H1 (cell line): ENCODE results near the gene VAV2. TPM values are rescaled to one million over a fixed set of nuclear protein-coding genes. Genes with fewer than 3 reads are reported as not detected.

Experiments used
- CTCF ChIA-PET: fragments of 300-600 bp; sonication (Branson Sonifier 250); formaldehyde crosslinking; loops from one replicate; lab custom pipeline; 2021; ENCODE audit not compliant: partially characterized antibody; lab: Charles Lee
- POLR2A ChIA-PET: fragments of 300-600 bp; sonication (Branson Sonifier 250); formaldehyde crosslinking; loops from one replicate; lab custom pipeline; 2021; ENCODE audit warnings: inconsistent platforms; ENCODE audit not compliant: partially characterized antibody; lab: Charles Lee
- DNase-seq, 2 experiments: peaks; one replicate each; pipeline versions ENCODE4 v3.0.0 to v3.0.0-alpha.2; 2010 to 2022; ENCODE audit warnings: low spot score in 2 of 2, low read depth in 1 of 2, mixed read lengths in 1 of 2
- FAIRE-seq: peaks from 2 replicates; lab custom pipeline; 2011; peaks lifted over from hg19 to GRCh38; lab: Jason Lieb, UNC
- H2AFZ ChIP-seq: 2 replicates; pipeline ENCODE4 v1.8.1; 2012; ENCODE audit warnings: low read length, inconsistent platforms
- H2AK5ac ChIP-seq: 2 replicates; pipeline ENCODE4 v1.6.1; 2013; ENCODE audit warnings: low read depth, low read length
- H2BK120ac ChIP-seq: replicated peaks from 2 replicates; pipeline ENCODE3; 2013; ENCODE audit warnings: low read depth, low read length, inconsistent platforms
- H2BK12ac ChIP-seq: 2 replicates; pipeline ENCODE4 v1.6.1; 2013; ENCODE audit warnings: low read depth, low read length
- H2BK15ac ChIP-seq: 2 replicates; pipeline ENCODE4 v1.6.1; 2013; ENCODE audit warnings: low read length
- H2BK20ac ChIP-seq: 2 replicates; pipeline ENCODE4 v1.6.1; 2013; ENCODE audit warnings: low read length
- H2BK5ac ChIP-seq: 2 replicates; pipeline ENCODE4 v1.6.1; 2013; ENCODE audit warnings: low read depth, low read length
- H3K14ac ChIP-seq: 2 replicates; pipeline ENCODE4 v1.6.1; 2013; ENCODE audit warnings: inconsistent platforms; ENCODE audit not compliant: insufficient read length
- H3K18ac ChIP-seq: 2 replicates; pipeline ENCODE4 v1.6.1; 2013; ENCODE audit warnings: low read length; ENCODE audit errors: extremely low read depth
- H3K23ac ChIP-seq: 2 replicates; pipeline ENCODE4 v1.6.1; 2013; ENCODE audit warnings: inconsistent platforms; ENCODE audit not compliant: insufficient read length
- H3K23me2 ChIP-seq: 2 replicates; pipeline ENCODE4 v1.6.1; 2013; ENCODE audit warnings: low read depth, low read length
- H3K27ac ChIP-seq: 2 replicates; pipeline ENCODE4 v1.6.1; 2011; ENCODE audit warnings: low read depth, low read length, inconsistent platforms
- H3K27me3 ChIP-seq, 4 experiments: replicated peaks in 1 of 4; 1 replicate in 1 of 4; 2 replicates in 3 of 4; pipeline versions ENCODE4 v1.6.1 to v1.8.1; 2011 to 2013; ENCODE audit warnings: low read length in 3 of 4, mild to moderate bottlenecking in 3 of 4, inconsistent platforms in 2 of 4, mixed read lengths in 2 of 4, moderate library complexity in 1 of 4; ENCODE audit not compliant: control insufficient read depth in 3 of 4, insufficient read depth in 3 of 4; ENCODE audit errors: extremely low read depth in 1 of 4
- H3K36me3 ChIP-seq, 4 experiments: 2 replicates each; pipeline versions ENCODE4 v1.6.1 to v1.8.1; 2011 to 2013; ENCODE audit warnings: mild to moderate bottlenecking in 4 of 4, low read length in 3 of 4, moderate library complexity in 2 of 4, control low read depth in 1 of 4, inconsistent platforms in 1 of 4; ENCODE audit not compliant: insufficient read depth in 4 of 4, control insufficient read depth in 2 of 4
- H3K4ac ChIP-seq: replicated peaks from 2 replicates; pipeline ENCODE3; 2013; ENCODE audit warnings: low read length, low read depth, mixed read lengths, inconsistent platforms; ENCODE audit not compliant: insufficient read length
- H3K4me1 ChIP-seq, 4 experiments: replicated peaks in 1 of 4; 1 replicate in 1 of 4; 2 replicates in 3 of 4; pipeline versions ENCODE4 v1.6.1 to v1.8.1; 2011 to 2013; ENCODE audit warnings: low read length in 3 of 4, inconsistent platforms in 2 of 4, mixed read lengths in 1 of 4; ENCODE audit not compliant: insufficient read depth in 4 of 4, control insufficient read depth in 3 of 4
- H3K4me2 ChIP-seq, 2 experiments: 2 replicates each; pipeline versions ENCODE4 v1.6.1 to v1.8.1; 2011 to 2013; ENCODE audit warnings: low read depth in 2 of 2, low read length in 2 of 2, control low read depth in 1 of 2, inconsistent platforms in 1 of 2, mild to moderate bottlenecking in 1 of 2; ENCODE audit not compliant: insufficient read depth in 1 of 2
- H3K4me3 ChIP-seq, 4 experiments: fragments of 200-600, 300-600 bp in 1 of 4; sonication (generic), shearing (Covaris generic), sonication (Bioruptor Twin) in 1 of 4; 2 replicates each; pipeline versions ENCODE4 v1.5.1 to v1.8.1; 2011 to 2016; ENCODE audit warnings: low read length in 4 of 4, low read depth in 3 of 4, control low read depth in 2 of 4, inconsistent platforms in 2 of 4, mild to moderate bottlenecking in 2 of 4, mixed read lengths in 1 of 4, moderate library complexity in 1 of 4; ENCODE audit not compliant: insufficient read depth in 2 of 4; ENCODE audit errors: extremely low read depth in 1 of 4
- H3K56ac ChIP-seq: replicated peaks from 2 replicates; pipeline ENCODE3; 2013; ENCODE audit warnings: low read depth, mild to moderate bottlenecking, mixed read lengths, low read length, inconsistent platforms; ENCODE audit not compliant: insufficient read length
- H3K79me1 ChIP-seq: 2 replicates; pipeline ENCODE4 v1.6.1; 2013; ENCODE audit warnings: low read depth, low read length, control low read depth
- H3K79me2 ChIP-seq, 2 experiments: 2 replicates each; pipeline versions ENCODE4 v1.6.1 to v1.8.1; 2012 to 2013; ENCODE audit warnings: low read length in 2 of 2, mild to moderate bottlenecking in 2 of 2, inconsistent platforms in 1 of 2; ENCODE audit not compliant: insufficient read depth in 2 of 2, control insufficient read depth in 1 of 2
- H3K9ac ChIP-seq, 4 experiments: replicated peaks in 1 of 4; 1 replicate in 1 of 4; 2 replicates in 3 of 4; pipeline versions ENCODE4 v1.6.1 to v1.8.1; 2011 to 2013; ENCODE audit warnings: low read depth in 3 of 4, low read length in 3 of 4, control low read depth in 2 of 4, mild to moderate bottlenecking in 2 of 4, moderate library complexity in 2 of 4, inconsistent platforms in 1 of 4; ENCODE audit errors: extremely low read depth in 1 of 4
- H3K9me3 ChIP-seq, 2 experiments: 2 replicates each; pipeline versions ENCODE4 v1.6.1 to v1.8.1; 2012 to 2013; ENCODE audit warnings: mild to moderate bottlenecking in 2 of 2, moderate library complexity in 2 of 2, control low read depth in 1 of 2, inconsistent platforms in 1 of 2, low read depth in 1 of 2, low read length in 1 of 2, mixed read lengths in 1 of 2; ENCODE audit not compliant: insufficient read depth in 2 of 2
- H4K20me1 ChIP-seq, 2 experiments: replicated peaks in 1 of 2; 2 replicates each; pipeline versions ENCODE3 to v1.8.1; 2011 to 2013; ENCODE audit warnings: inconsistent platforms in 2 of 2, low read length in 2 of 2, mild to moderate bottlenecking in 1 of 2; ENCODE audit not compliant: insufficient read depth in 2 of 2, control insufficient read depth in 1 of 2
- H4K5ac ChIP-seq: 2 replicates; pipeline ENCODE4 v1.6.1; 2013; ENCODE audit warnings: low read length, low read depth, mixed read lengths, inconsistent platforms; ENCODE audit not compliant: insufficient read length
- H4K8ac ChIP-seq: 2 replicates; pipeline ENCODE4 v1.8.0; 2013; ENCODE audit warnings: mild to moderate bottlenecking, moderate library complexity, low read length, inconsistent platforms; ENCODE audit not compliant: insufficient read depth; ENCODE audit errors: extremely low read depth
- H4K91ac ChIP-seq: replicated peaks from 2 replicates; pipeline ENCODE3; 2013; ENCODE audit warnings: low read length, mixed read lengths, inconsistent platforms; ENCODE audit not compliant: insufficient read length
- BACH1 ChIP-seq: IDR thresholded peaks from 2 replicates; pipeline ENCODE4 v1.6.1; 2012; ENCODE audit warnings: low read length, improper control_type of control experiment
- BCL11A ChIP-seq, 2 experiments: IDR thresholded peaks; one replicate each; pipeline ENCODE4 v1.6.1; 2011; ENCODE audit warnings: low read depth in 2 of 2, low read length in 2 of 2, mild to moderate bottlenecking in 2 of 2
- BRCA1 ChIP-seq: IDR thresholded peaks from 2 replicates; pipeline ENCODE4 v1.6.1; 2012; ENCODE audit warnings: low read depth, low read length, improper control_type of control experiment
- CBX5 ChIP-seq: fragments of 300-800, 300-1000 bp; sonication (generic); IDR thresholded peaks from 2 replicates; pipeline ENCODE4 v1.7.1; 2016; ENCODE audit warnings: antibody characterized with exemption, low read length, low read depth
- CEBPB ChIP-seq: IDR thresholded peaks from 2 replicates; pipeline ENCODE4 v1.6.1; 2012; ENCODE audit warnings: low read depth, low read length
- EGR1 ChIP-seq: IDR thresholded peaks from 2 replicates; pipeline ENCODE4 v1.6.1; 2011; ENCODE audit warnings: low read depth, low read length, borderline replicate concordance
- HDAC2 ChIP-seq, 2 experiments: fragments of 300-600 bp in 1 of 2; sonication (generic) in 1 of 2; IDR thresholded peaks; 2 replicates each; pipeline ENCODE4 v1.6.1; 2011 to 2012; ENCODE audit warnings: low read depth in 2 of 2, low read length in 2 of 2, mild to moderate bottlenecking in 2 of 2, moderate library complexity in 2 of 2, borderline replicate concordance in 1 of 2, inconsistent platforms in 1 of 2
- KDM5A ChIP-seq: fragments of 200-600 bp; IDR thresholded peaks from 2 replicates; pipeline ENCODE4 v1.7.1; 2012; ENCODE audit warnings: mild to moderate bottlenecking, low read length, inconsistent platforms, mixed read lengths
- SIRT6 ChIP-seq: IDR thresholded peaks from one replicate; pipeline ENCODE4 v1.7.1; 2012; ENCODE audit warnings: low read length, inconsistent platforms
- SIX5 ChIP-seq: IDR thresholded peaks from 2 replicates; pipeline ENCODE4 v1.6.1; 2011; ENCODE audit warnings: mild to moderate bottlenecking, low read depth, low read length
- SP1 ChIP-seq: IDR thresholded peaks from 2 replicates; pipeline ENCODE4 v1.6.1; 2011; ENCODE audit warnings: low read depth, low read length
- TAF7 ChIP-seq: optimal IDR thresholded peaks from 2 replicates; pipeline ENCODE3; 2011; ENCODE audit warnings: low read depth, mild to moderate bottlenecking, inconsistent platforms, low read length, moderate library complexity, borderline replicate concordance
- TEAD4 ChIP-seq: IDR thresholded peaks from 2 replicates; pipeline ENCODE4 v1.6.1; 2012; ENCODE audit warnings: low read depth, low read length, inconsistent platforms, mixed read lengths
- YY1 ChIP-seq: IDR thresholded peaks from 2 replicates; pipeline ENCODE4 v1.6.1; 2011; ENCODE audit warnings: low read depth, mild to moderate bottlenecking, low read length
- WGBS, 2 experiments: shearing (Covaris generic) in 1 of 2; methylation state at CpG; one replicate each; pipeline versions ENCODE4 v1.1.6 to v1.1.7; 2013 to 2015; ENCODE audit warnings: low lambda C conversion rate in 2 of 2, mixed read lengths in 2 of 2, inconsistent platforms in 1 of 2, low coverage in 1 of 2, missing lambda C conversion rate in 1 of 2; ENCODE audit not compliant: insufficient replicate concordance in 2 of 2, insufficient coverage in 1 of 2, insufficient read length in 1 of 2; ENCODE audit errors: extremely low coverage in 1 of 2, missing lambda C conversion rate in 1 of 2; 5-methylcytosine and 5-hydroxymethylcytosine counted together
- polyA plus RNA-seq, 7 experiments: library from polyadenylated mRNA; depleted of rRNA in 3 of 7; stranded (reverse) in 5 of 7; unstranded in 2 of 7; fragments of >200 nt in 5 of 7; fragments of 200-250 nt in 2 of 7; gene quantifications; 1 replicate in 5 of 7; 2 replicates in 1 of 7; 4 replicates in 1 of 7; pipeline versions ENCODE4 v1.2.1 to v1.2.3, GENCODE V29; 2011 to 2013; ENCODE audit warnings: missing spikeins in 2 of 7, mixed read lengths in 2 of 7
- total RNA-seq: library from RNA; stranded (reverse); fragmentation: NEBNext Ultra II Directional; extraction: Animal tissue kit (Norgen Biotek cat#: 25700); gene quantifications from 2 replicates; pipeline ENCODE4 v1.2.1, GENCODE V29; 2021
- TF ChIP-seq, protein P1 (sequence below): IDR thresholded peaks from 2 replicates; pipeline ENCODE4 v1.6.1; 2011; ENCODE audit warnings: low read depth, mild to moderate bottlenecking, low read length; ENCODE audit not compliant: insufficient read depth

The VAV2 gene
- total and polyA plus RNA-seq, 2 of the 8 experiments (the other 6 are each of a cell fraction or from before 2014, with no cell fraction given) = 13.6 to 37.6 TPM

DNA sequence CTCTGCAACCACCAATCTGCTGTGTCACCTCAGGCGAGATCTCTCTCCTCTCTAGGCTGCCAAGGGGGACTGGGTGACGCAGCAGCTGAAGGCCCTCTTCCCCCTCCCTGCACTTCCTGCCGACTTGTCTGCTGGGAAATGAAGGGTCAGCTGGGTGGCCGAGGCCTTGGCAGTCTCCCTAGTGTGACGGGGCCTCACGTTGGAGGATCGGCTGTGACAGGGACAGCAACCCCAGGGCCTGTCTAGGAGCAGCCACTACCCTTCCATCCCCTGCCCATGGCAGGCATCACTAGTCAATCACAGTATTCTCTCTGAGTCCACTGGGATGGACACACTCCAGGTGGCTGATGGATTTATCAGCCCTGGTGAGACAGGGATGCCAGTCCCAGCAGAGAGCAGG lies 146.7 kb downstream of the VAV2 start:
- Histone ChIP-seq H3K56ac (no peak overlapping the region), H4K5ac (no peak overlapping the region), H2BK5ac (no peak overlapping the region; the same call in 1 of the 2 replicates), H3K14ac (no peak overlapping the region), H2AFZ (no peak overlapping the region), H3K36me3 (no peaks in the 10 kb centered on the region), H2BK15ac (no peak overlapping the region), H3K9ac (no peak overlapping the region), H2AK5ac (no peak overlapping the region), H2BK12ac (no peak overlapping the region), H3K27ac (no peak overlapping the region), H3K23me2 (no peaks in the 10 kb centered on the region), H3K4me1 (peaks cover 0 to 17% (median 9%) of the 10 kb centered on the region in 4 experiments; a peak in 6 of 7 replicates), H3K23ac (no peak overlapping the region), H3K4ac (no peak overlapping the region), H2BK120ac (no peak overlapping the region), H2BK20ac (no peak overlapping the region), H3K79me2 (peaks cover 0 to 10% of the 10 kb centered on the region in 2 experiments; a peak in 1 of 4 replicates), H3K9me3 (no peaks in the 10 kb centered on the region), H3K4me2 (no peak overlapping the region), H3K4me3 (no peak overlapping the region), H3K18ac (no peak overlapping the region), H3K79me1 (peaks cover 5% of the 10 kb centered on the region; the same call in 1 of the 2 replicates), H4K20me1 (peaks cover 6 to 7% of the 10 kb centered on the region in 2 experiments), H3K27me3 (no peaks in the 10 kb centered on the region), H4K91ac (no peak overlapping the region), H4K8ac (no peak overlapping the region)
- DNase-seq (no peak), FAIRE-seq (no peak)
- CTCF ChIA-PET = interaction anchor here (0.8 to 2.2 kb wide), 3 partner anchors 29 to 64 kb away, joined by 3 to 8 read pairs (median 3); no protein-coding TSS in a partner anchor
- POLR2A ChIA-PET = no interaction called here
- WGBS, 2 experiments = 89% methylated on average over 6 of the region's 7 CpGs; no CpG with 5 or more reads in 1 of the 2 experiments
- TF ChIP-seq EGR1 (no peak), BACH1 (no peak), TAF7 (no peak), CEBPB (no peak), TEAD4 (no peak), CBX5 (no peak), YY1 (no peak), BCL11A (IDR thresholded peaks at IDR 0.05; ENCODE audit: low read depth in 2 of 2, low read length in 2 of 2) (no peak), HDAC2 (IDR thresholded peaks at IDR 0.05; ENCODE audit: borderline replicate concordance in 1 of 2, low read depth in 2 of 2, low read length in 2 of 2) (no peak), SIRT6 (no peak), SP1 (no peak), BRCA1 (no peak), KDM5A (no peak), SIX5 (no peak)
- TF ChIP-seq, protein P1, sequence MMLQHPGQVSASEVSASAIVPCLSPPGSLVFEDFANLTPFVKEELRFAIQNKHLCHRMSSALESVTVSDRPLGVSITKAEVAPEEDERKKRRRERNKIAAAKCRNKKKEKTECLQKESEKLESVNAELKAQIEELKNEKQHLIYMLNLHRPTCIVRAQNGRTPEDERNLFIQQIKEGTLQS = no peak
